ENCODE measurements around the gene PTPRF.

The PTPRF gene

GRCh38 chr1:43533584-43533983, 2.9 kb downstream of the PTPRF start:
- peak overlapping the region; percentile 77 for H3K27ac ChIP-seq
- TF ChIP-seq CTCF (conservative IDR thresholded peaks at IDR 0.05): no peak

- H3K27ac ChIP-seq: no peak overlapping the region
- no peak for TF ChIP-seq CTCF (conservative IDR thresholded peaks at IDR 0.05)
These were observed 3.6 kb downstream of the PTPRF start for GRCh38 chr1:43534256-43534655.

- no peak for TF ChIP-seq CTCF (conservative IDR thresholded peaks at IDR 0.05)
- H3K27ac ChIP-seq: peak overlapping the region; percentile 66
These were observed 5.6 kb downstream of the PTPRF start for GRCh38 chr1:43536196-43536863.

- H3K27ac ChIP-seq: peak overlapping the region; percentile 66
- no peak for TF ChIP-seq CTCF (conservative IDR thresholded peaks at IDR 0.05)
These were observed 6.2 kb downstream of the PTPRF start for GRCh38 chr1:43536864-43537358.

GRCh38 chr1:43537423-43538142, 6.9 kb downstream of the PTPRF start:
- peak overlapping the region; percentile 66 for H3K27ac ChIP-seq
- no peak for TF ChIP-seq CTCF (conservative IDR thresholded peaks at IDR 0.05)

- TF ChIP-seq CTCF (conservative IDR thresholded peaks at IDR 0.05): no peak
- peak overlapping the region; percentile 66; the same call in 1 of the 2 replicates for H3K27ac ChIP-seq
These were observed 7.4 kb downstream of the PTPRF start for GRCh38 chr1:43538143-43538487.

GRCh38 chr1:43538969-43539368, 8.3 kb downstream of the PTPRF start:
- TF ChIP-seq CTCF (conservative IDR thresholded peaks at IDR 0.05): no peak
- no peak overlapping the region for H3K27ac ChIP-seq

Measured in VCaP (cell line).